ENCODE results near the gene UTP11. TPM values are rescaled to one million over a fixed set of nuclear protein-coding genes. Genes with fewer than 3 reads are reported as not detected.

UTP11 gene
- total RNA-seq, result 36.2 and 38.3 TPM in 2 replicates

GRCh38 chr1:38012363-38013226, at the start of gene UTP11:
UTP11 (plus strand) TSS chr1:38012734; CDS start chr1:38012803, 69 bp downstream.

GRCh38 chr1:38005195-38006007, 7.1 kb upstream of the UTP11 start, which contains the start of gene FHL3:
FHL3 (minus strand) TSS chr1:38005514; CDS start chr1:37999412, 6,102 bp downstream.

GRCh38 chr1:38046333-38046883, 33.9 kb downstream of the UTP11 start, which contains the start of gene POU3F1:
POU3F1 (minus strand) TSS chr1:38046793; CDS start chr1:38046743, 50 bp downstream.

Other genes with a start within 250 kb of the UTP11 start
- not detected in 2 replicates for gene EPHA10, start 247.6 kb upstream of the UTP11 start, total RNA-seq
- gene MANEAL, start 218.9 kb upstream of the UTP11 start, total RNA-seq, result 0.99 and 2.2 TPM in 2 replicates
- gene C1orf122, start 204.9 kb upstream of the UTP11 start, total RNA-seq, result 23.1 and 26.7 TPM in 2 replicates
- gene YRDC, start 204.5 kb upstream of the UTP11 start, total RNA-seq, result 10.3 and 12.4 TPM in 2 replicates
- gene MTF1, start 153.1 kb upstream of the UTP11 start, total RNA-seq, result 2.5 and 3.4 TPM in 2 replicates
- gene INPP5B, start 65.7 kb upstream of the UTP11 start, total RNA-seq, result 27.4 and 30.4 TPM in 2 replicates
- gene SF3A3, start 22.7 kb upstream of the UTP11 start, total RNA-seq, result 105 and 109 TPM in 2 replicates
- 8.9 and 10.6 TPM in 2 replicates for gene FHL3, start 7.2 kb upstream of the UTP11 start, total RNA-seq
- gene POU3F1, start 34.1 kb downstream of the UTP11 start, total RNA-seq, result not detected in 2 replicates